HCT116 (cell line): ENCODE data around the gene ADARB2. TPM values are rescaled to one million over a fixed set of nuclear protein-coding genes. Genes with fewer than 3 reads are reported as not detected.

Experiments used
- ATAC-seq: fragments of 200-7000 bp; cut with Tn5 transposase; 2 replicates; pipeline ENCODE4 v1.9.1; 2020; ENCODE audit warnings: mild to moderate bottlenecking, moderate library complexity
- BruUV-seq: library from RNA; stranded (reverse); fragments of 400-500 nt; replicated peaks from 2 replicates; lab custom pipeline; 2021; lab: Mats Ljungman, UMichigan
- CTCF ChIA-PET: fragments of 300-600 bp; sonication (Branson Sonifier 250); formaldehyde crosslinking; loops from one replicate; lab custom pipeline; 2021; ENCODE audit warnings: antibody characterized with exemption; lab: Charles Lee
- POLR2A ChIA-PET: fragments of 300-600, 350-600 bp; sonication (Branson Sonifier 250); formaldehyde crosslinking; loops from one replicate; lab custom pipeline; 2021; ENCODE audit warnings: antibody characterized with exemption; lab: Charles Lee
- RAD21 ChIA-PET, 2 experiments: fragments of 300-600 bp; sonication (Branson Sonifier 250); formaldehyde crosslinking; loops; one replicate each; lab custom pipeline; 2023; ENCODE audit warnings: low total read pairs in 2 of 2; ENCODE audit not compliant: uncharacterized antibody in 2 of 2, unreplicated experiment in 2 of 2, low non-redundant PET in 1 of 2; lab: Charles Lee
- DNase-seq: peaks from one replicate; pipeline ENCODE4 v3.0.0-alpha.2; 2010; ENCODE audit warnings: low read depth, low spot score
- H2AFZ ChIP-seq: fragments of 200-600 bp; shearing (Covaris generic), sonication (generic); 2 replicates; pipeline ENCODE4 v1.6.1; 2017; ENCODE audit warnings: low read depth, mixed run types, mixed read lengths, antibody characterized with exemption, low read length; ENCODE audit not compliant: poor library complexity, severe bottlenecking
- H3K27ac ChIP-seq: 2 replicates; pipeline ENCODE4 v1.5.1; 2012; ENCODE audit warnings: low read depth, low read length
- H3K27me3 ChIP-seq: fragments of 200-600 bp; sonication (generic); 2 replicates; pipeline ENCODE4 v1.6.1; 2016; ENCODE audit warnings: mixed run types, low read length, mixed read lengths; ENCODE audit not compliant: insufficient read depth
- H3K36me3 ChIP-seq, 2 experiments: fragments of 200-500 bp in 1 of 2; fragments of 200-600 bp in 1 of 2; sonication (Bioruptor generic) in 1 of 2; sonication (generic) in 1 of 2; 2 replicates each; pipeline versions ENCODE4 v1.5.1 to v1.6.1; 2014 to 2016; ENCODE audit warnings: low read length in 2 of 2, inconsistent platforms in 1 of 2, mixed read lengths in 1 of 2, mixed run types in 1 of 2; ENCODE audit not compliant: insufficient read depth in 2 of 2, control insufficient read depth in 1 of 2
- H3K4me1 ChIP-seq, 2 experiments: fragments of 200-600 bp in 1 of 2; sonication (generic) in 1 of 2; 2 replicates each; pipeline versions ENCODE4 v1.5.1 to v1.6.1; 2012 to 2017; ENCODE audit warnings: low read length in 2 of 2, inconsistent platforms in 1 of 2, mild to moderate bottlenecking in 1 of 2, mixed read lengths in 1 of 2, mixed run types in 1 of 2, moderate library complexity in 1 of 2; ENCODE audit not compliant: insufficient read depth in 2 of 2, control insufficient read depth in 1 of 2
- H3K4me2 ChIP-seq: fragments of 200-600 bp; sonication (generic); 2 replicates; pipeline ENCODE4 v1.6.1; 2017; ENCODE audit warnings: mixed run types, low read length, mixed read lengths
- H3K4me3 ChIP-seq, 2 experiments: fragments of 200-600 bp in 1 of 2; sonication (generic) in 1 of 2; replicated peaks in 1 of 2; 2 replicates each; pipeline ENCODE4 v1.5.1; 2011 to 2016; ENCODE audit warnings: low read length in 2 of 2, control low read depth in 1 of 2, low read depth in 1 of 2, mild to moderate bottlenecking in 1 of 2, mixed read lengths in 1 of 2, mixed run types in 1 of 2
- H3K79me2 ChIP-seq: fragments of 200-600 bp; sonication (generic); 2 replicates; pipeline ENCODE4 v1.6.1; 2017; ENCODE audit warnings: mild to moderate bottlenecking, mixed run types, low read length, moderate library complexity, mixed read lengths; ENCODE audit not compliant: insufficient read depth
- H3K9ac ChIP-seq: fragments of 200-600 bp; sonication (generic); 2 replicates; pipeline ENCODE4 v1.6.1; 2016; ENCODE audit warnings: low read length, mixed read lengths
- H3K9me2 ChIP-seq: fragments of 200-600 bp; sonication (generic), shearing (Covaris generic); 2 replicates; pipeline ENCODE4 v1.6.1; 2017; ENCODE audit warnings: mixed run types, mild to moderate bottlenecking, moderate library complexity; ENCODE audit not compliant: insufficient read depth
- H3K9me3 ChIP-seq, 2 experiments: fragments of 200-500 bp in 1 of 2; fragments of 200-600 bp in 1 of 2; sonication (Bioruptor generic) in 1 of 2; sonication (generic) in 1 of 2; 2 replicates each; pipeline ENCODE4 v1.6.1; 2014 to 2017; ENCODE audit warnings: low read length in 2 of 2, mixed read lengths in 2 of 2, inconsistent platforms in 1 of 2, low read depth in 1 of 2, mild to moderate bottlenecking in 1 of 2, mixed run types in 1 of 2, moderate library complexity in 1 of 2; ENCODE audit not compliant: control insufficient read depth in 1 of 2, insufficient read depth in 1 of 2
- H4K20me1 ChIP-seq: fragments of 200-600 bp; sonication (generic), shearing (Covaris generic); 2 replicates; pipeline ENCODE4 v1.6.1; 2017; ENCODE audit warnings: mixed run types, mild to moderate bottlenecking, moderate library complexity; ENCODE audit not compliant: insufficient read depth
- CBX3 ChIP-seq: IDR thresholded peaks from 2 replicates; pipeline ENCODE4 v1.6.1; 2012; ENCODE audit warnings: low read depth
- CEBPB ChIP-seq: IDR thresholded peaks from 2 replicates; pipeline ENCODE4 v1.6.1; 2012; ENCODE audit warnings: low read depth
- ELF1 ChIP-seq: IDR thresholded peaks from 2 replicates; pipeline ENCODE4 v1.6.1; 2012; ENCODE audit warnings: low read depth, borderline replicate concordance
- EZH2 ChIP-seq: fragments of 200-600 bp; sonication (generic); IDR thresholded peaks from 2 replicates; pipeline ENCODE4 v1.6.1; 2017; ENCODE audit warnings: antibody characterized with exemption, mixed run types
- FOSL1 ChIP-seq: IDR thresholded peaks from 2 replicates; pipeline ENCODE4 v1.6.1; 2012; ENCODE audit warnings: low read depth
- RAD21 ChIP-seq: IDR thresholded peaks from 2 replicates; pipeline ENCODE4 v1.6.1; 2012; ENCODE audit warnings: low read depth, mild to moderate bottlenecking
- SP1 ChIP-seq: IDR thresholded peaks from 2 replicates; pipeline ENCODE4 v1.6.1; 2012; ENCODE audit warnings: low read depth
- SRF ChIP-seq: IDR thresholded peaks from 2 replicates; pipeline ENCODE4 v1.6.1; 2012; ENCODE audit warnings: low read depth
- YY1 ChIP-seq: IDR thresholded peaks from 2 replicates; pipeline ENCODE4 v1.6.1; 2011; ENCODE audit warnings: low read length, low read depth, moderate library complexity, mild to moderate bottlenecking; ENCODE audit not compliant: insufficient replicate concordance; ENCODE audit errors: extremely low read depth
- ZFX ChIP-seq: fragments of 450-650 bp; IDR thresholded peaks from 2 replicates; pipeline ENCODE4 v1.6.1; 2017
- ZNF274 ChIP-seq: fragments of 200-500 bp; sonication (Bioruptor generic); IDR thresholded peaks from 2 replicates; pipeline ENCODE4 v1.6.1; 2014; ENCODE audit warnings: mild to moderate bottlenecking, low read depth, low read length, inconsistent platforms
- intact Hi-C: fragments of 100-400 bp; cut with micrococcal nuclease; formaldehyde crosslinking; loops from 2 replicates; pipeline ENCODE4 v1.10.0; 2022
- total RNA-seq: library from RNA; stranded (reverse); gene quantifications from one replicate; pipeline ENCODE4 v1.2.1, GENCODE V29; 2021; ENCODE audit not compliant: unreplicated experiment
- TF ChIP-seq, protein P1 (sequence below), 3 experiments: fragments of 200-600 bp in 1 of 3; sonication (generic) in 1 of 3; IDR thresholded peaks in 2 of 3; conservative IDR thresholded peaks in 1 of 3; 2 replicates each; pipeline ENCODE4 v1.5.1; 2012 to 2017; ENCODE audit warnings: low read depth in 2 of 3, low read length in 2 of 3, antibody characterized with exemption in 1 of 3, borderline replicate concordance in 1 of 3, control low read depth in 1 of 3, mild to moderate bottlenecking in 1 of 3, mixed read lengths in 1 of 3, mixed run types in 1 of 3, moderate library complexity in 1 of 3; ENCODE audit not compliant: insufficient read depth in 1 of 3
- TF ChIP-seq, protein P2 (sequence below): IDR thresholded peaks from 2 replicates; pipeline ENCODE4 v1.6.1; 2012; ENCODE audit warnings: low read depth
- TF ChIP-seq, protein P3 (sequence below): IDR thresholded peaks from 2 replicates; pipeline ENCODE4 v1.6.1; 2012

ADARB2 gene
- total RNA-seq, 1 experiment from 2014 or later = not detected

DNA sequence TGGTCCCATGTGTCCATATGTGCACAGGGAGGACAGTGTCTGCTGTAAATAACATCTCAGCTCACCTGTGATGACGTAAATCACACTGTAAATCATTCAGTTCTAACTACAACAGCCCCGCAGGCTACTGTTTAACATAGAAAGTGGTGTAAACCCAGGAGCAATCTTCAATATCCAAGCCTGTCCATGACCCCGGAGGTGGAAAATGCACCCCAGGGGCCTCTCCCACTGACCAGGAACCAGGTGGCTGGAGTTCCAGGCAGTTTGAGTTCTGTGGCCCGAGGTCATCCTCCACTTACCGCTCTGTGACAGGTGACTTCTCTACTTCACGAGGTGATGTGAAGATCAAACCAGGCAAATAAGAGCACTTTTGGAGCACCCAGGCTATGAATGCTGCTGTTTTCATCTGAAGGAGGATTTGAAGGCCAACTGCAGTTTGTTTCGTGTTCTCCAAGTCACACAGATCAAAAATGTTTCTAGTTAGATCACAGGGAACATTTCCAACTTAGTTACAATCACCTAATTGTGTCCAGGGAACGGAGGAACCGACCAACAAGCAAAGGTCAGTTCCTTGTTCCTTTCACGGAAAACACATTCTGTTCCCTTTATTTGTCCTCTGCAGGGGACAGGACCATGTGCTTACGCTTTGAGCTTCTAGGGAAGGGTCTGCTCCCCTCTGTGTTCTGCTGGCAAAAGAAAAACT lies 549.3 kb downstream of the ADARB2 start:
- H4K20me1 ChIP-seq = no peaks in the 10 kb centered on the region
- ChIA-PET POLR2A (no interaction called here), CTCF (no interaction called here), RAD21 (no interaction called here)
- H3K27me3 ChIP-seq = peaks cover 40% of the 10 kb centered on the region; the same call in 1 of the 2 replicates
- no peaks in the 10 kb centered on the region for H3K79me2 ChIP-seq
- DNase-seq (no peak), ATAC-seq (no peak)
- TF ChIP-seq SRF = no peak
- TF ChIP-seq ELF1 = no peak
- TF ChIP-seq CBX3 = no peak
- TF ChIP-seq FOSL1 = no peak
- no peak for TF ChIP-seq EZH2
- no peak for TF ChIP-seq ZFX
- no peak for TF ChIP-seq CEBPB
- no peak for TF ChIP-seq ZNF274
- TF ChIP-seq YY1 = no peak
- TF ChIP-seq, protein P1, sequence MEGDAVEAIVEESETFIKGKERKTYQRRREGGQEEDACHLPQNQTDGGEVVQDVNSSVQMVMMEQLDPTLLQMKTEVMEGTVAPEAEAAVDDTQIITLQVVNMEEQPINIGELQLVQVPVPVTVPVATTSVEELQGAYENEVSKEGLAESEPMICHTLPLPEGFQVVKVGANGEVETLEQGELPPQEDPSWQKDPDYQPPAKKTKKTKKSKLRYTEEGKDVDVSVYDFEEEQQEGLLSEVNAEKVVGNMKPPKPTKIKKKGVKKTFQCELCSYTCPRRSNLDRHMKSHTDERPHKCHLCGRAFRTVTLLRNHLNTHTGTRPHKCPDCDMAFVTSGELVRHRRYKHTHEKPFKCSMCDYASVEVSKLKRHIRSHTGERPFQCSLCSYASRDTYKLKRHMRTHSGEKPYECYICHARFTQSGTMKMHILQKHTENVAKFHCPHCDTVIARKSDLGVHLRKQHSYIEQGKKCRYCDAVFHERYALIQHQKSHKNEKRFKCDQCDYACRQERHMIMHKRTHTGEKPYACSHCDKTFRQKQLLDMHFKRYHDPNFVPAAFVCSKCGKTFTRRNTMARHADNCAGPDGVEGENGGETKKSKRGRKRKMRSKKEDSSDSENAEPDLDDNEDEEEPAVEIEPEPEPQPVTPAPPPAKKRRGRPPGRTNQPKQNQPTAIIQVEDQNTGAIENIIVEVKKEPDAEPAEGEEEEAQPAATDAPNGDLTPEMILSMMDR (IDR thresholded peaks at IDR 0.05 in 2 of 3, conservative IDR thresholded peaks at IDR 0.05 in 1 of 3; ENCODE audit: borderline replicate concordance in 1 of 3, insufficient read depth in 1 of 3, low read depth in 2 of 3, low read length in 2 of 3) = no peak
- TF ChIP-seq, protein P2, sequence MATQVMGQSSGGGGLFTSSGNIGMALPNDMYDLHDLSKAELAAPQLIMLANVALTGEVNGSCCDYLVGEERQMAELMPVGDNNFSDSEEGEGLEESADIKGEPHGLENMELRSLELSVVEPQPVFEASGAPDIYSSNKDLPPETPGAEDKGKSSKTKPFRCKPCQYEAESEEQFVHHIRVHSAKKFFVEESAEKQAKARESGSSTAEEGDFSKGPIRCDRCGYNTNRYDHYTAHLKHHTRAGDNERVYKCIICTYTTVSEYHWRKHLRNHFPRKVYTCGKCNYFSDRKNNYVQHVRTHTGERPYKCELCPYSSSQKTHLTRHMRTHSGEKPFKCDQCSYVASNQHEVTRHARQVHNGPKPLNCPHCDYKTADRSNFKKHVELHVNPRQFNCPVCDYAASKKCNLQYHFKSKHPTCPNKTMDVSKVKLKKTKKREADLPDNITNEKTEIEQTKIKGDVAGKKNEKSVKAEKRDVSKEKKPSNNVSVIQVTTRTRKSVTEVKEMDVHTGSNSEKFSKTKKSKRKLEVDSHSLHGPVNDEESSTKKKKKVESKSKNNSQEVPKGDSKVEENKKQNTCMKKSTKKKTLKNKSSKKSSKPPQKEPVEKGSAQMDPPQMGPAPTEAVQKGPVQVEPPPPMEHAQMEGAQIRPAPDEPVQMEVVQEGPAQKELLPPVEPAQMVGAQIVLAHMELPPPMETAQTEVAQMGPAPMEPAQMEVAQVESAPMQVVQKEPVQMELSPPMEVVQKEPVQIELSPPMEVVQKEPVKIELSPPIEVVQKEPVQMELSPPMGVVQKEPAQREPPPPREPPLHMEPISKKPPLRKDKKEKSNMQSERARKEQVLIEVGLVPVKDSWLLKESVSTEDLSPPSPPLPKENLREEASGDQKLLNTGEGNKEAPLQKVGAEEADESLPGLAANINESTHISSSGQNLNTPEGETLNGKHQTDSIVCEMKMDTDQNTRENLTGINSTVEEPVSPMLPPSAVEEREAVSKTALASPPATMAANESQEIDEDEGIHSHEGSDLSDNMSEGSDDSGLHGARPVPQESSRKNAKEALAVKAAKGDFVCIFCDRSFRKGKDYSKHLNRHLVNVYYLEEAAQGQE = no peak
- TF ChIP-seq, protein P3, sequence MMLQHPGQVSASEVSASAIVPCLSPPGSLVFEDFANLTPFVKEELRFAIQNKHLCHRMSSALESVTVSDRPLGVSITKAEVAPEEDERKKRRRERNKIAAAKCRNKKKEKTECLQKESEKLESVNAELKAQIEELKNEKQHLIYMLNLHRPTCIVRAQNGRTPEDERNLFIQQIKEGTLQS = no peak
- TF ChIP-seq RAD21 = no peak
- no peak for TF ChIP-seq SP1
- H3K36me3 ChIP-seq = no peaks in the 10 kb centered on the region
- intact Hi-C loops = no loop called here
- no peaks in the 10 kb centered on the region for H3K4me1 ChIP-seq
- H3K9ac ChIP-seq = no peak overlapping the region
- no peaks in the 10 kb centered on the region for H3K9me2 ChIP-seq
- H3K4me2 ChIP-seq = no peak overlapping the region
- BruUV-seq = no TSS peak
- no peak overlapping the region for H2AFZ ChIP-seq
- H3K4me3 ChIP-seq = no peak overlapping the region
- no peak overlapping the region for H3K27ac ChIP-seq
- no peaks in the 10 kb centered on the region for H3K9me3 ChIP-seq
